ENCODE results near the gene EIF2AK2.
"Not testable (repeated sequence)": the region's sequence is repeated elsewhere in the genome, so short reads cannot be mapped to it uniquely, and the experiment has no call there.

Gene EIF2AK2

GRCh38 chr2:37156857-37157714 lies at the start of gene EIF2AK2:
TSS of gene EIF2AK2 (minus strand) at chr2:37156980. CDS start at chr2:37147806, 9,174 bp downstream.
- peak; percentile 67 to 71 for DNase-seq (ENCODE audit: low read depth in 2 of 2)

- no peak for DNase-seq (ENCODE audit: low read depth in 2 of 2)
These were observed 49.0 kb upstream of the EIF2AK2 start for GRCh38 chr2:37205689-37206341.

GRCh38 chr2:37205071-37205661 lies 48.4 kb upstream of the EIF2AK2 start:
- DNase-seq (ENCODE audit: low read depth in 2 of 2): not testable (repeated sequence)

GRCh38 chr2:37203708-37204107 lies 46.9 kb upstream of the EIF2AK2 start:
- DNase-seq (ENCODE audit: low read depth in 2 of 2): no peak

GRCh38 chr2:37201766-37202165 lies 45.0 kb upstream of the EIF2AK2 start:
- peak; percentile 48 to 60 for DNase-seq (ENCODE audit: low read depth in 2 of 2)

- no peak for DNase-seq (ENCODE audit: low read depth in 2 of 2)
These were observed 44.4 kb upstream of the EIF2AK2 start for GRCh38 chr2:37201208-37201607.

- DNase-seq (ENCODE audit: low read depth in 2 of 2): no peak
These were observed 41.9 kb upstream of the EIF2AK2 start for GRCh38 chr2:37198681-37199065.

GRCh38 chr2:37196320-37197195 lies 39.8 kb upstream of the EIF2AK2 start, which contains the start of gene CEBPZOS:
TSS of gene CEBPZOS (plus strand) at chr2:37196496. CDS start at chr2:37199705, 3,209 bp downstream.
- peak; percentile 80 to 81 for DNase-seq (ENCODE audit: low read depth in 2 of 2)

- DNase-seq (ENCODE audit: low read depth in 2 of 2): not testable (repeated sequence)
These were observed 39.1 kb upstream of the EIF2AK2 start for GRCh38 chr2:37195862-37196319.

GRCh38 chr2:37192551-37192950 lies 35.8 kb upstream of the EIF2AK2 start:
- DNase-seq (ENCODE audit: low read depth in 2 of 2): no peak

- DNase-seq (ENCODE audit: low read depth in 2 of 2): no peak
These were observed 35.0 kb upstream of the EIF2AK2 start for GRCh38 chr2:37191747-37192146.

GRCh38 chr2:37191253-37191652 lies 34.5 kb upstream of the EIF2AK2 start:
- no peak for DNase-seq (ENCODE audit: low read depth in 2 of 2)

- no peak for DNase-seq (ENCODE audit: low read depth in 2 of 2)
These were observed 33.5 kb upstream of the EIF2AK2 start for GRCh38 chr2:37190290-37190689.

- DNase-seq (ENCODE audit: low read depth in 2 of 2): no peak
These were observed 32.8 kb upstream of the EIF2AK2 start for GRCh38 chr2:37189452-37190153.

- DNase-seq (ENCODE audit: low read depth in 2 of 2): no peak
These were observed 31.8 kb upstream of the EIF2AK2 start, which contains the start of gene SULT6B1 for GRCh38 chr2:37188570-37188969. TSS of gene SULT6B1 (minus strand) at chr2:37188670. CDS start at chr2:37188640, 30 bp downstream.

GRCh38 chr2:37181726-37182684 lies 25.2 kb upstream of the EIF2AK2 start:
- no peak for DNase-seq (ENCODE audit: low read depth in 2 of 2)

- DNase-seq (ENCODE audit: low read depth in 2 of 2): no peak
These were observed 23.9 kb upstream of the EIF2AK2 start for GRCh38 chr2:37180640-37181039.

GRCh38 chr2:37180006-37180639 lies 23.3 kb upstream of the EIF2AK2 start:
- DNase-seq (ENCODE audit: low read depth in 2 of 2): no peak

- DNase-seq (ENCODE audit: low read depth in 2 of 2): no peak
These were observed 17.0 kb upstream of the EIF2AK2 start for GRCh38 chr2:37173741-37174140.

All from stimulated activated CD8-positive, alpha-beta memory T cell treated with anti-CD3 and anti-CD28 coated beads, Interleukin-7, amount 100 ng/mL, for 4 hours (primary cell).